ENCODE results near the gene KIF21A.

GRCh38 chr12:39372204-39372925 is 70.6 kb downstream of the KIF21A start:
- TF ChIP-seq, protein P1, sequence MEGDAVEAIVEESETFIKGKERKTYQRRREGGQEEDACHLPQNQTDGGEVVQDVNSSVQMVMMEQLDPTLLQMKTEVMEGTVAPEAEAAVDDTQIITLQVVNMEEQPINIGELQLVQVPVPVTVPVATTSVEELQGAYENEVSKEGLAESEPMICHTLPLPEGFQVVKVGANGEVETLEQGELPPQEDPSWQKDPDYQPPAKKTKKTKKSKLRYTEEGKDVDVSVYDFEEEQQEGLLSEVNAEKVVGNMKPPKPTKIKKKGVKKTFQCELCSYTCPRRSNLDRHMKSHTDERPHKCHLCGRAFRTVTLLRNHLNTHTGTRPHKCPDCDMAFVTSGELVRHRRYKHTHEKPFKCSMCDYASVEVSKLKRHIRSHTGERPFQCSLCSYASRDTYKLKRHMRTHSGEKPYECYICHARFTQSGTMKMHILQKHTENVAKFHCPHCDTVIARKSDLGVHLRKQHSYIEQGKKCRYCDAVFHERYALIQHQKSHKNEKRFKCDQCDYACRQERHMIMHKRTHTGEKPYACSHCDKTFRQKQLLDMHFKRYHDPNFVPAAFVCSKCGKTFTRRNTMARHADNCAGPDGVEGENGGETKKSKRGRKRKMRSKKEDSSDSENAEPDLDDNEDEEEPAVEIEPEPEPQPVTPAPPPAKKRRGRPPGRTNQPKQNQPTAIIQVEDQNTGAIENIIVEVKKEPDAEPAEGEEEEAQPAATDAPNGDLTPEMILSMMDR (conservative IDR thresholded peaks at IDR 0.05; ENCODE audit: low read length), result no peak
- no peak for TF ChIP-seq EZH2phosphoT487 (IDR thresholded peaks at IDR 0.05; ENCODE audit: borderline replicate concordance, low read depth, low read length)

All from OCI-LY7 (cell line).